HG02938 (cell line): ENCODE data around the gene NUDT9.
"Not testable (repeated sequence)": the region's sequence is repeated elsewhere in the genome, so short reads cannot be mapped to it uniquely, and the experiment has no call there.

Experiments used
- ATAC-seq: cut with Tn5 transposase; IDR thresholded peaks from one replicate; pipeline ENCODE4 v1.9.1; 2021; ENCODE audit warnings: mild to moderate bottlenecking, moderate library complexity; ENCODE audit not compliant: unreplicated experiment

NUDT9 gene

GRCh38 chr4:87458913-87459312 is 36.5 kb downstream of the NUDT9 start:
- ATAC-seq: no peak

GRCh38 chr4:87461281-87461700 is 38.9 kb downstream of the NUDT9 start:
- no peak for ATAC-seq

GRCh38 chr4:87462102-87462501 is 39.7 kb downstream of the NUDT9 start:
- no peak for ATAC-seq

GRCh38 chr4:87465739-87466366 is 43.5 kb downstream of the NUDT9 start:
- ATAC-seq: no peak

- ATAC-seq: no peak
These were observed 47.0 kb downstream of the NUDT9 start for GRCh38 chr4:87469390-87469789.

GRCh38 chr4:87476934-87477333 is 54.6 kb downstream of the NUDT9 start:
- no peak for ATAC-seq

GRCh38 chr4:87478732-87479250 is 56.4 kb downstream of the NUDT9 start:
- no peak for ATAC-seq

GRCh38 chr4:87481377-87481776 is 59.0 kb downstream of the NUDT9 start:
- no peak for ATAC-seq

GRCh38 chr4:87483247-87483646 is 60.9 kb downstream of the NUDT9 start:
- not testable (repeated sequence) for ATAC-seq

GRCh38 chr4:87488666-87489065 is 66.3 kb downstream of the NUDT9 start:
- not testable (repeated sequence) for ATAC-seq

GRCh38 chr4:87489678-87490077 is 67.3 kb downstream of the NUDT9 start:
- ATAC-seq: no peak

GRCh38 chr4:87490664-87491369 is 68.4 kb downstream of the NUDT9 start:
- ATAC-seq: no peak

- no peak for ATAC-seq
These were observed 69.1 kb downstream of the NUDT9 start for GRCh38 chr4:87491436-87491835.

- ATAC-seq: not testable (repeated sequence)
These were observed 69.5 kb downstream of the NUDT9 start for GRCh38 chr4:87491851-87492250.

- no peak for ATAC-seq
These were observed 70.7 kb downstream of the NUDT9 start for GRCh38 chr4:87493115-87493514.

- no peak for ATAC-seq
These were observed 74.8 kb downstream of the NUDT9 start for GRCh38 chr4:87497159-87497558.

- no peak for ATAC-seq
These were observed 75.2 kb downstream of the NUDT9 start for GRCh38 chr4:87497578-87497977.

- peak; percentile 75 for ATAC-seq
These were observed 76.1 kb downstream of the NUDT9 start for GRCh38 chr4:87498446-87498900.

GRCh38 chr4:87499403-87500091 is 77.2 kb downstream of the NUDT9 start:
- ATAC-seq: peak; percentile 85

- peak; percentile 50 for ATAC-seq
These were observed 77.7 kb downstream of the NUDT9 start for GRCh38 chr4:87500092-87500462.

GRCh38 chr4:87502580-87503238 is 80.3 kb downstream of the NUDT9 start:
- ATAC-seq: no peak
